Measurements from ENCODE around the gene KSR2.

The KSR2 gene

GRCh38 chr12:117498256-117498655, 470.5 kb downstream of the KSR2 start:
- no peak for DNase-seq (ENCODE audit: low spot score)

GRCh38 chr12:117497407-117497806, 471.4 kb downstream of the KSR2 start:
- DNase-seq (ENCODE audit: low spot score): no peak

- no peak for DNase-seq (ENCODE audit: low spot score)
Measured at GRCh38 chr12:117494833-117495655, 473.7 kb downstream of the KSR2 start.

- DNase-seq (ENCODE audit: low spot score): no peak
Measured at GRCh38 chr12:117491711-117492110, 477.1 kb downstream of the KSR2 start.

GRCh38 chr12:117490130-117490529, 478.7 kb downstream of the KSR2 start:
- no peak for DNase-seq (ENCODE audit: low spot score)

GRCh38 chr12:117489671-117490070, 479.1 kb downstream of the KSR2 start:
- no peak for DNase-seq (ENCODE audit: low spot score)

- no peak for DNase-seq (ENCODE audit: low spot score)
Measured at GRCh38 chr12:117486840-117487659, 481.7 kb downstream of the KSR2 start.

- no peak for DNase-seq (ENCODE audit: low spot score)
Measured at GRCh38 chr12:117485984-117486839, 482.6 kb downstream of the KSR2 start.

- no peak for DNase-seq (ENCODE audit: low spot score)
Measured at GRCh38 chr12:117484901-117485300, 483.9 kb downstream of the KSR2 start.

GRCh38 chr12:117483501-117483900, 485.3 kb downstream of the KSR2 start:
- DNase-seq (ENCODE audit: low spot score): no peak

- DNase-seq (ENCODE audit: low spot score): no peak
Measured at GRCh38 chr12:117481470-117481869, 487.3 kb downstream of the KSR2 start.

- no peak for DNase-seq (ENCODE audit: low spot score)
Measured at GRCh38 chr12:117476341-117476740, 492.4 kb downstream of the KSR2 start.

GRCh38 chr12:117473856-117474255, 494.9 kb downstream of the KSR2 start:
- no peak for DNase-seq (ENCODE audit: low spot score)

- DNase-seq (ENCODE audit: low spot score): no peak
Measured at GRCh38 chr12:117472983-117473382, 495.8 kb downstream of the KSR2 start.

GRCh38 chr12:117470804-117471203, 498.0 kb downstream of the KSR2 start:
- no peak for DNase-seq (ENCODE audit: low spot score)

GRCh38 chr12:117469883-117470483, 498.8 kb downstream of the KSR2 start:
- no peak for DNase-seq (ENCODE audit: low spot score)

GRCh38 chr12:117468016-117468415, 500.8 kb downstream of the KSR2 start:
- DNase-seq (ENCODE audit: low spot score): no peak

GRCh38 chr12:117467588-117467987, 501.2 kb downstream of the KSR2 start:
- DNase-seq (ENCODE audit: low spot score): no peak

GRCh38 chr12:117466677-117467362, 502.0 kb downstream of the KSR2 start:
- DNase-seq (ENCODE audit: low spot score): no peak

GRCh38 chr12:117461732-117462131, 507.1 kb downstream of the KSR2 start:
- no peak for DNase-seq (ENCODE audit: low spot score)

- DNase-seq (ENCODE audit: low spot score): no peak
Measured at GRCh38 chr12:117459229-117459628, 509.6 kb downstream of the KSR2 start.

All from hematopoietic multipotent progenitor cell treated with erythropoietin and hydrocortisone succinate and interleukin-3 and kit ligand, for 17 days (in vitro differentiated cells).